DLD1 (cell line): ENCODE results near the gene DGKK.
"Not testable (repeated sequence)": the region's sequence is repeated elsewhere in the genome, so short reads cannot be mapped to it uniquely, and the experiment has no call there.

ENCODE experiments used
- in situ Hi-C: cut with HindIII; loops from 2 replicates; pipeline ENCODE4 v1.10.0; 2017; ENCODE audit warnings: low sequenced_read_pairs

DGKK gene

DNA sequence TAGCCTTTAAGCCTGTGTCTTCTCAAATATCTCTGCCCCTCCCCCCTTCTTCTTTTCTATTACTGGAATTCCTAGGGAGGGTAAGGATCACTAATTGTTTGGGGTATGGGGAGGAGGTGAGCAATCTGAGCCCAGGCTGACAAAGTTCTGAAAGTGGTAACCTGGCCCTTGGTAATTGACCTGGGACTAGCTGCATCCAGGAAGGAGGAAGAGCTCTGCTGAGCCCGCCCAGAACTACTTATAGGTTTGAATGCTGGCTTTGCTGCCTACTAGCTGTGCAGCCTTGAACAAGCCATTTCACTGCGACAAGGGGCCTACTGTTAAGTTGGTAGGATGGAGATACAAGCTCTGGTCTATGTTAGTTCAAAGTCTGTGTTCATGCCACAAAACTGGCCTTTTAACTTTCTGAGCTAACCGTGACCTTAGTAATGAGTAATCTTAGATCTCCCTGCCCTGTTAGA, 37.8 kb downstream of the DGKK start:
- in situ Hi-C loops: no loop called here

- in situ Hi-C loops: no loop called here
Measured at GRCh38 chrX:50431623-50432022, 39.0 kb downstream of the DGKK start.

DNA sequence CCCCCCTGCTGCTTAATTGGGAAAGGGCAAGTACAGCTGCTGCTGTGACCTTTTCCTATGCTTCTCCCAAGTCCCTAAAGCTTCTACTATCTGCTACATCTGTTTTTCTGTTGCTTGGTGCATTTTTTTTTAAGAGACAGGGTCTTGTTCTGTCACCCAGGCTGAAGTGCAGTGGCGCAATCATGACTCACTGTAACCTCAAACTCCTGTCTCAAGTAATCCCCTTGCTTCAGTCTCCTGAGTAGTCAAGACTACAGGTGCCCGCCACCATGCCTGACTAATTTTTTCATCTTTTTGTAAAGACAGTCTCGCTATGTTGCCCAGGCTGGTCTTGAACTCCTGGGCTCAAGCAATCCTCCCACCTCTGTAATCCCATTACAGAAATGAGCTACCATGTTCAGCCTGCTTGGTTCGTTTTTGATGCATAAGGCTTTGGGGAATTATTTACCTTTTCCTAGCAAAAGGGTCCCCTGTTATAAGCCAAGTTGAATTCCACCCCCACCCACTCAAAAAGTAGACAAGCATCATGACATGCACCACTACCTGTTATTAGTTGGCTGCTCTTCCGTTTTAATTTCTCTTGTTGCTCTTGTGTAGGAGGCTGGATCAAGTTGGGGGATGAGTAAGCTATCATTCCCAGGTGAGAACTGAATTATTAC, 39.6 kb downstream of the DGKK start:
- in situ Hi-C loops: no loop called here

GRCh38 chrX:50428174-50428573, 42.5 kb downstream of the DGKK start:
- in situ Hi-C loops: no loop called here

DNA sequence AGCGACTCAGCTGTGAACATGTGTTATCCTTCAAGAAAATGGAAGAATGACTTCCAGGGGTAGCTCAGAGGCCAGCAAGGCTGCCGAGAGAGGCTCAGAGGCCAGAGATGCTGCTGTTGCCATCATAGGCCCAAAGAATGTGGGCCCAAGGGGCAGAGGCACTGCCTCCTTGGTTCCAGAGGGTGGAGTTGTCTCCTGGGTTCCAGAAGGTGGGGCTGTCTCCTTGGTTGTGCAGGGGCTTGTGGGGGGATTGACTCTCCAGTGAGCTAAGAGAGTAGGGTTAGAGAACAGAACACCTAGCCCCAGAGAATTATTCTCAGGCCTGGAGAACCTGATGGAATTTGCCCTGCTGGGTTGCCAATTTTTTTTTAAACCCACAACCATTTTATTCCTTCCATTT, 62.6 kb downstream of the DGKK start:
- in situ Hi-C loops: no loop called here

DNA sequence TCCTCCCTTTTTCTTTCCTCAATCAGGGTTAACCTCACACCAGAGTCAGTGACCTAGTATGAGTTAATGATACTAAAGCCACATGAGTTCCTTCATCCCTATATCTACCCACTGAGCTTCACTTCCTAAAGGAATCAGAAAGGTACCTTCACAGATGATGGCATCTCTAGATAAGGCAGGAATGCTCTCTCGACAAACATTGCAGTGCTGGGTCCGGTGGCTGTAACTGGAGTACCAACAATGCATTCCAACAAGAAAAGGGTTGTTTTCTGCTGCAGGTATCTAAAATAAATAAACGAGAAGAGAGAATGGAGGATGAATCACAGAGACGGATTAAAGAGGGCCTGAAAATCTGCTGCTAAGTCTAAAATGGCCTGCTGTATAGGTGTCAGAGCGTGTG, 66.7 kb downstream of the DGKK start:
- in situ Hi-C loops: no loop called here

GRCh38 chrX:50402886-50403285, 67.7 kb downstream of the DGKK start:
- in situ Hi-C loops: no loop called here

GRCh38 chrX:50393902-50394301, 76.7 kb downstream of the DGKK start:
- in situ Hi-C loops: no loop called here

DNA sequence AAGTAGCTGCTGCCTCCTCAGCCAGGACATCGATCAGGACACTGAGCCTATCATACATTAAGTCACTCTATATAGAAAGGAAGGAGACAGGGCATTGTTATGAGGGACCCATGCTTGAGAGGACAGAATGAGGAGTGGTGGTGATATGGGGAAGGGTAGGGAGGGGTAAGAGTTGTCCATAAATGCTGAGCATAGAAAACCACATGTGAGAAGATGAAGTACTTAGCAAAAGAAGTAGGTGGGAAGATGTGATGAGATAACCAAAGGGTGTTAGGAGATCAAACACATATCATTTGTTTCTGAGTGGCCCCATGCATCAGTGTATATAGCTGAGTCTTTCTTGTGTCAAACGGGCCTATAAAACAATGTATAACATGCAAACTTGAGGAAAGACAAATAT, 84.1 kb downstream of the DGKK start:
- in situ Hi-C loops: no loop called here

DNA sequence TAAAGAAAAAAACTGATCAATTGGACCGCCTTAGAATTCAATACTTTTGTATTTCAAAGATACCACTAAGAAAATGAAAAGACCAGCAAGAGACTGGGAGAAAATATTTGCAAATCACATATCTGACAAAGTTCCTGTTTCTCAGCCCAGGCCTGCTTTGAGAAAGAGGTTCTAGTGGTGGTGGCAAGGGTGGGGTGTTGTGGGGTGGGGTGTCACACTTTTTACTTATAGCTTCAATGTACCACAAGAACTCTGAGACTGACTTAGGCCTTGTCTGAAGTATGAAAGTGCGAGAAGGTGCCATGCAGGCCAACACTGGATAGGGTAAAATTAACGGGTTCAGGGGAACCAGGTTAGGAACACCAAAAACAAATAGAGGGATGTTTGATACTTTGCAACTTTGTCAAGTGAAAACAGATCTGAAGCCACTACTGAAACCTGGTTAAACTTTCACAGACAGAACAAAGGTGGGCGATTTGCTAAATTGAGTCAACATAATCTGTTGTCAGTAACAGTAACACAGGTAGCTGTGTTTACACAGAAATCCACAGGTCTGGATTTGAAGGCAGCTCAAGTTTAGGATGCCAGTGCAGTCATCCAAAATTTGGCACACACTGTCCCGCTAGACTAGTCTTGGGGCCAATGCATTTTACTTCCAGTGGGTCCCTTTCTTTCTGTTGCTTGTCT, 88.8 kb downstream of the DGKK start:
- in situ Hi-C loops: no loop called here

- in situ Hi-C loops: no loop called here
Measured at GRCh38 chrX:50375481-50376267, 95.0 kb downstream of the DGKK start.

- in situ Hi-C loops: no loop called here
Measured at GRCh38 chrX:50372966-50373365, 97.7 kb downstream of the DGKK start.

- in situ Hi-C loops: no loop called here
Measured at GRCh38 chrX:50343917-50344316, 126.7 kb downstream of the DGKK start.

GRCh38 chrX:50333308-50333707, 137.3 kb downstream of the DGKK start:
- in situ Hi-C loops: no loop called here

- in situ Hi-C loops: not testable (repeated sequence)
Measured at GRCh38 chrX:50332668-50333067, 138.0 kb downstream of the DGKK start.

GRCh38 chrX:50327235-50327634, 143.4 kb downstream of the DGKK start:
- in situ Hi-C loops: no loop called here
